Mucosa of descending colon (tissue), 3 donors: Measurements from ENCODE around the gene SIRT2. TPM values are rescaled to one million over a fixed set of nuclear protein-coding genes. Genes with fewer than 3 reads are reported as not detected.

Experiments
- ATAC-seq: fragments of 200-7000 bp; cut with Tn5 transposase; one replicate; pipeline ENCODE4 v1.9.1; 2020; ENCODE audit warnings: mild to moderate bottlenecking, moderate library complexity
- DNase-seq, 3 donors: peaks; one replicate each; pipeline ENCODE4 v3.0.0-alpha.2; 2020
- H3K36me3 ChIP-seq: fragments of 200-600 bp; one replicate; pipeline ENCODE4 v1.8.0; 2021; ENCODE audit warnings: low read depth, mild to moderate bottlenecking
- H3K4me1 ChIP-seq: fragments of 200-600 bp; one replicate; pipeline ENCODE4 v1.8.0; 2021; ENCODE audit warnings: low read depth, mild to moderate bottlenecking
- H3K4me3 ChIP-seq: fragments of 200-600 bp; one replicate; pipeline ENCODE4 v1.8.0; 2021; ENCODE audit warnings: mild to moderate bottlenecking
- H3K9me3 ChIP-seq: fragments of 200-600 bp; one replicate; pipeline ENCODE4 v1.8.0; 2021; ENCODE audit warnings: mild to moderate bottlenecking
- intact Hi-C, 2 donors: fragments of 100-400 bp; cut with DNase I in 1 of 2; cut with micrococcal nuclease in 1 of 2; formaldehyde crosslinking; loops; one replicate each; pipeline versions ENCODE4 v1.11.0 to v1.11.1; 2022; cut with DNase I, micrococcal nuclease
- total RNA-seq, 3 donors: library from RNA; stranded (reverse); fragmentation: NEBNext Ultra II Directional in 2 of 3; extraction: Animal tissue kit (Norgen Biotek cat#: 25700) in 2 of 3; gene quantifications; one replicate each; pipeline versions ENCODE4 v1.2.1 to v1.2.4, GENCODE V29; 2021 to 2023
- TF ChIP-seq, protein P1 (sequence below): fragments of 200-600 bp; IDR thresholded peaks from one replicate; pipeline ENCODE4 v1.8.0; 2022; ENCODE audit warnings: antibody characterized with exemption, mild to moderate bottlenecking
- donor health status: DM: no; HTN: no; CAD: no; lungs with moderate emphysema.
- donor health status: DM: no; HTN: no; CAD: no.
- donor health status: DM: no; HTN: yes; CAD: no.

The SIRT2 gene
- total RNA-seq, 3 donors from 2014 or later: 32.3 to 67.2 (median 35.8) TPM

DNA sequence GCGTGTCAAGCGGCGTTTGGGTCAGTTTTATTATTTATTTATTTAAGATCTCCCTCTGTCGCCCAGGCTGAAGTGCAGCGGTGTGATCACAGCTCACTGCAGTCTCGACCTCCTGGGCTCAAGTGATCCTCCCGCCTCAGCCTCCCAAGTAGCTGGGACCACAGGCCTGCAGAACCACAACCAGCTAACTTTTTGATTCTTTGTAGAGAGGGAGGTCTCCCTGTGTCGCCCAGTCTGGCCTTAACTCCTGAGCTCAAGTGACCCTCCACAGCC, 32.0 kb upstream of the SIRT2 start:
- intact Hi-C loops: no loop called here
- ATAC-seq (no peak), DNase-seq (no peak)
- Histone ChIP-seq H3K9me3 (peaks cover 10% of the 10 kb centered on the region), H3K36me3 (peaks cover 9% of the 10 kb centered on the region), H3K4me3 (peak overlapping the region; percentile 50), H3K4me1 (peaks cover 15% of the 10 kb centered on the region)
- TF ChIP-seq, protein P1, sequence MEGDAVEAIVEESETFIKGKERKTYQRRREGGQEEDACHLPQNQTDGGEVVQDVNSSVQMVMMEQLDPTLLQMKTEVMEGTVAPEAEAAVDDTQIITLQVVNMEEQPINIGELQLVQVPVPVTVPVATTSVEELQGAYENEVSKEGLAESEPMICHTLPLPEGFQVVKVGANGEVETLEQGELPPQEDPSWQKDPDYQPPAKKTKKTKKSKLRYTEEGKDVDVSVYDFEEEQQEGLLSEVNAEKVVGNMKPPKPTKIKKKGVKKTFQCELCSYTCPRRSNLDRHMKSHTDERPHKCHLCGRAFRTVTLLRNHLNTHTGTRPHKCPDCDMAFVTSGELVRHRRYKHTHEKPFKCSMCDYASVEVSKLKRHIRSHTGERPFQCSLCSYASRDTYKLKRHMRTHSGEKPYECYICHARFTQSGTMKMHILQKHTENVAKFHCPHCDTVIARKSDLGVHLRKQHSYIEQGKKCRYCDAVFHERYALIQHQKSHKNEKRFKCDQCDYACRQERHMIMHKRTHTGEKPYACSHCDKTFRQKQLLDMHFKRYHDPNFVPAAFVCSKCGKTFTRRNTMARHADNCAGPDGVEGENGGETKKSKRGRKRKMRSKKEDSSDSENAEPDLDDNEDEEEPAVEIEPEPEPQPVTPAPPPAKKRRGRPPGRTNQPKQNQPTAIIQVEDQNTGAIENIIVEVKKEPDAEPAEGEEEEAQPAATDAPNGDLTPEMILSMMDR: no peak

DNA sequence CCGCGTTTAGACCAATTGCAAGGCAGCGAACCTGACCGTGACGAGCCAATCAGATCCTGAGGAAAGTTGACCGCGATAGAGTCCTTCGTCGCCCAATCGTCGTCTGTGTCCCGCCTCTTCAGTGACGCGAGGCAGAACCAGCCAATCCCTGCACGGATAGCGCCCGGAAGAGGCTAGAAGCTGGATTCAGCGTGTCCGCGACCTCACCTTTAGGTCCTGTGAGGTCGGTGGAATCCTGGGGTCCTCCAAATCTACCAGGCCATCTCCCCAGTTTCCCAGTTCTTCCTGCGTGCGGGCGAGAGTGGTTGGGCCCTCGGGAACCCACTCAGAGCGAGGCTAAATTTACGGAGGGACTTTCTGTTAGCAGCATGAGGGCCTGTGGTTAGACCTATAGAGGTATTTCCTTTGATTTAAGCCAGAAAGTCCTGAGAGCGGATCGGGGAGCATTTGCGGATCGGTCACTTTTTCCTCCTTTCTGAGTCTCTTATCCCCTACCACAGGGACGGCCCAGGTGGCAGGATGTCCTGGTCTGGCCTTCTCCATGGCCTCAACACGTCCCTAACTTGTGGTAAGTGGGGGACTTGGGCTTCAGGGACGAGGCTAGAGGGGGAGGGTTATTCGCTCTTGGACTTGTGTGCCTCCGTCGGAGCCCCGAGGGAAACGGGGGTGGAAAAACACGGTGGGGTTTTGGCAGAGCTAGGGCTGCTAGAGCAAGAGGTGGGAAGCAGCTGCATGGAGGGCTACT, 31.5 kb upstream of the SIRT2 start, which contains the start of gene MRPS12:
TSS of gene MRPS12 (plus strand) at position 169 of the 745 bp plus-strand sequence. CDS start at position 520, 351 bp downstream.
- Histone ChIP-seq H3K4me3 (peak within 1 kb of the TSS; percentile 50), H3K4me1 (peaks cover 15% of the 10 kb centered on the region), H3K36me3 (peaks cover 9% of the 10 kb centered on the region), H3K9me3 (peaks cover 10% of the 10 kb centered on the region)
- ATAC-seq (peak; percentile 97), DNase-seq (peak; percentile 98 to 99 (median 99))
- TF ChIP-seq, protein P1: no peak
- intact Hi-C loops: no loop called here

DNA sequence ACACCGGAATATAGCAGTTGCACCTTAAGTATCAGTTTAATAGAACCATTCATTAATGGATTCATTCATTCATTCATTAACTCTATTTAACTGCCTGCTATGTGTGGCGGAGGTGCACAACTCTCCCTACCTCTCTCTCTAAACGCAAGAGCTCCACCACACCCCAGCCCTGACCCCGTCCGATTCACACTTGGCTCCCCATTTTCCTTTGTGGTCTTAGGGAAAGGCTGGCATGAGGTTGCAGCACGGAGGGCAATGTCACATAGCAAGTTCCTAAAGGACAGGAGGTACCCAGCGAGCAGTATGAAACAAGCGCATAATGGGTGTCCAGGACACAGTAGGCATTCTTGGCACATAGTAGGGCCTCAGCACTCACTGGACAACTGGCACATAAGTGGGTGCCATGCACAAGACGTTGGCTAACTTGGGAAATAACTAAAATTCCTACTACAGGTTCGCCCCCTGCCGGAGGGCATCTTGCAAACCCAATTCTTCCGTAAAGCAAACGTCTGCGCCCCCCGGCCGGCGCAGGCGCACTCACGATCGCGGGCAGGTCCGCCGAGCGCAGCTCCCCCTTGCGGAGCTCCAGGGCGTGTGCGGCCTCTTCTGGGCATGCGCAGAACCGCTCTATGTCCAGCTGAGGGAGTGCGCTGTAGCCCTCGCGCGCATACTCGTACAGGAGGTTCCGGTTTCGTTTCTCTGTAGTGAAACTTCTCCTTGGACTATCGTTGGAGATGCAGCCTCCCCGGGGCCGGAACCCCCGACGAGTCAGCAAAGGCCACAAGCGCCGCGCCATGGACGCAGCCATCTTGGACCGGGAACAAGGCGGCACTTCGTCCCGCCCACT, 30.7 kb upstream of the SIRT2 start, which contains the start of gene SARS2:
TSS of gene SARS2 (minus strand) at position 835 of the 847 bp plus-strand sequence. CDS start at position 808, 27 bp downstream.
- H3K4me3 ChIP-seq: peak within 1 kb of the TSS; percentile 50
- TF ChIP-seq, protein P1: peak; percentile 99
- H3K36me3 ChIP-seq: peaks cover 9% of the 10 kb centered on the region
- DNase-seq: peak; percentile 95
- H3K4me1 ChIP-seq: peaks cover 15% of the 10 kb centered on the region
- intact Hi-C loops: no loop called here
- peak; percentile 92 for ATAC-seq
- H3K9me3 ChIP-seq: peaks cover 5% of the 10 kb centered on the region

DNA sequence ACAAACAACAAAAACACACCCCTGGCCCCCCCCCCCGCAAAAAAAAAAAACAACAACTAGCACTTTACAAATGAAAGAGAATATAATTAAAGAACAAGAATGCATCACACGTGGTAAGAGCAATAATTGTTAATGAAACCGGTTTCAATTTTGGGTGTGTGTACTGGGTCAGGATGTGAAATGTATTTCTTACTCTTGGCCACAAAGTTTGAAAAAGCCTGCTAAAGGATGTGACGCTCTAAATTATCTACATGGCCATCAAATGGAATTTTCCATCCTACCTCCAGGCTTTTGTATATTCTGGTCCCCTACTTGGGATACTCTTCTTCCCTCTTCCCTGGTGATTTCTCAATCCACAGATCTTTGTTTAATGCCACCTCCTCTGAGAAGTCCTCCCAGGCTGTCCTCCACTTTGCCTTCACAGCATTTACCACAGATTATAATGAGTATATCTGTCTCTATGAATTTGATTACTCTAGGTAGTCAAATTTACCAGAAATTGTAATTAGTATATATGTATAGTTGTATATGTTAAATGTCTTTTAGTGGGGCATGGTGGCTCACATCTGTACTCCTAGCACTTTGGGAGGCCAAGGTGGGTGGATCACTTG, 29.1 kb upstream of the SIRT2 start:
- H3K9me3 ChIP-seq: no peaks in the 10 kb centered on the region
- TF ChIP-seq, protein P1: no peak
- peaks cover 15% of the 10 kb centered on the region for H3K4me1 ChIP-seq
- ATAC-seq (no peak), DNase-seq (no peak)
- H3K36me3 ChIP-seq: peaks cover 9% of the 10 kb centered on the region
- H3K4me3 ChIP-seq: no peak overlapping the region
- intact Hi-C loops: no loop called here

DNA sequence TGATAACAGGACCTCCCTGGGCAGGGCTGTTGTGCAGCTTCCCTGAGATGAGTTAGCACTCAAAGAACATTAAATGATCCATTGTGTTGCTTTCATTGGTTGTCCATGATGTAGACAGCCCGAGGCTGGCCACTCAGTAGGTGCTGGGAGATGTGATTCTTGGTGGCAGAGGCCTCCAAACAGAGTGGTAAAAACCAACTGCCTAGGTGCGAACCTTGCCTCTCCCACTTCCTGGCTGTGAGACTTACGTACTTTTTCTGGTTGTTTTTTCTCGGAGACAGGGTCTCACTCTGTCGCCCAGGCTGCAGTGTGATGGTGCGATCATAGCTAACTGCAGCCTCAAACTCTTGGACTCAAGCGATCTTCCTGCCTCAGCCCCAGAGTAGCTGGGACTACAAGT, 25.0 kb upstream of the SIRT2 start:
- Histone ChIP-seq H3K4me1 (no peaks in the 10 kb centered on the region), H3K9me3 (no peaks in the 10 kb centered on the region), H3K4me3 (no peak overlapping the region), H3K36me3 (no peaks in the 10 kb centered on the region)
- TF ChIP-seq, protein P1: no peak
- ATAC-seq (no peak), DNase-seq (no peak)
- intact Hi-C loops: no loop called here
